IMR-90 (cell line): Measurements from ENCODE around the gene KCTD8. TPM values are rescaled to one million over a fixed set of nuclear protein-coding genes. Genes with fewer than 3 reads are reported as not detected.

Experiments
- ATAC-seq: fragments of 200-7000 bp; cut with Tn5 transposase; 2 replicates; pipeline ENCODE4 v1.9.1; 2020; ENCODE audit warnings: low read depth, mild to moderate bottlenecking, moderate library complexity
- BruUV-seq: library from RNA; stranded (reverse); fragments of 400-500 nt; replicated peaks from 2 replicates; lab custom pipeline; 2021; lab: Mats Ljungman, UMichigan
- CTCF ChIA-PET: fragments of 300-600 bp; formaldehyde crosslinking; extraction: SDS; loops from one replicate; lab custom pipeline; 2021; ENCODE audit warnings: antibody characterized with exemption; lab: Yijun Ruan, JAX
- POLR2A ChIA-PET: fragments of 300-600 bp; sonication (Branson Sonifier 250); formaldehyde crosslinking; loops from one replicate; lab custom pipeline; 2022; ENCODE audit warnings: antibody characterized with exemption; ENCODE audit not compliant: unreplicated experiment; lab: Charles Lee
- DNase-seq: peaks from one replicate; pipeline ENCODE4 v3.0.0; 2013
- H2AFZ ChIP-seq: replicated peaks from 2 replicates; pipeline ENCODE3; 2013; ENCODE audit warnings: low read length, mild to moderate bottlenecking; ENCODE audit not compliant: poor library complexity
- H2AK5ac ChIP-seq: 2 replicates; pipeline ENCODE4 v1.6.1; 2013; ENCODE audit warnings: low read depth, low read length, inconsistent platforms
- H2AK9ac ChIP-seq: replicated peaks from 2 replicates; pipeline ENCODE3; 2013; ENCODE audit warnings: mild to moderate bottlenecking, low read depth, low read length, moderate library complexity; ENCODE audit not compliant: poor library complexity
- H2BK120ac ChIP-seq: 2 replicates; pipeline ENCODE4 v1.6.1; 2013; ENCODE audit warnings: low read depth, low read length, inconsistent platforms
- H2BK15ac ChIP-seq: 3 replicates; pipeline ENCODE4 v1.6.1; 2013; ENCODE audit warnings: low read depth, low read length, inconsistent platforms
- H2BK20ac ChIP-seq: 2 replicates; pipeline ENCODE4 v1.6.1; 2013; ENCODE audit warnings: low read depth, mild to moderate bottlenecking, inconsistent platforms, low read length, moderate library complexity
- H2BK5ac ChIP-seq: 2 replicates; pipeline ENCODE4 v1.6.1; 2013; ENCODE audit warnings: mild to moderate bottlenecking, low read depth, low read length, inconsistent platforms; ENCODE audit not compliant: poor library complexity, severe bottlenecking
- H3K14ac ChIP-seq: replicated peaks from 2 replicates; pipeline ENCODE4 v1.6.1; 2013; ENCODE audit warnings: low read depth, low read length, inconsistent platforms
- H3K18ac ChIP-seq: 2 replicates; pipeline ENCODE4 v1.6.1; 2013; ENCODE audit warnings: low read depth, low read length, control low read depth
- H3K23ac ChIP-seq: 2 replicates; pipeline ENCODE4 v1.6.1; 2013; ENCODE audit warnings: low read depth, low read length, inconsistent platforms
- H3K27ac ChIP-seq: 2 replicates; pipeline ENCODE4 v1.5.1; 2013; ENCODE audit warnings: mild to moderate bottlenecking, control low read depth, low read length; ENCODE audit not compliant: insufficient read depth
- H3K27me3 ChIP-seq: 2 replicates; pipeline ENCODE4 v1.6.1; 2013; ENCODE audit warnings: low read length; ENCODE audit not compliant: control insufficient read depth, insufficient read depth
- H3K36me3 ChIP-seq: 2 replicates; pipeline ENCODE4 v1.6.1; 2013; ENCODE audit warnings: low read length, mixed read lengths; ENCODE audit not compliant: control insufficient read depth, insufficient read depth
- H3K4ac ChIP-seq: 2 replicates; pipeline ENCODE4 v1.6.1; 2013; ENCODE audit warnings: low read depth, low read length, inconsistent platforms
- H3K4me1 ChIP-seq: 2 replicates; pipeline ENCODE4 v1.6.1; 2013; ENCODE audit warnings: low read length, mixed read lengths; ENCODE audit not compliant: control insufficient read depth, insufficient read depth
- H3K4me2 ChIP-seq: 2 replicates; pipeline ENCODE4 v1.6.1; 2013; ENCODE audit warnings: low read depth, mild to moderate bottlenecking, control low read depth, low read length, moderate library complexity
- H3K4me3 ChIP-seq: 2 replicates; pipeline ENCODE4 v1.5.1; 2013; ENCODE audit warnings: low read depth, mild to moderate bottlenecking, control low read depth, low read length, moderate library complexity; ENCODE audit not compliant: insufficient read depth
- H3K56ac ChIP-seq: 2 replicates; pipeline ENCODE4 v1.6.1; 2013; ENCODE audit warnings: low read length, inconsistent platforms; ENCODE audit not compliant: insufficient read depth; ENCODE audit errors: extremely low read depth
- H3K79me1 ChIP-seq, 2 experiments: 2 replicates each; pipeline ENCODE4 v1.6.1; 2013; ENCODE audit warnings: low read length in 2 of 2, inconsistent platforms in 1 of 2, low read depth in 1 of 2
- H3K9ac ChIP-seq: 2 replicates; pipeline ENCODE4 v1.6.1; 2013; ENCODE audit warnings: low read depth, low read length, control low read depth
- H3K9me1 ChIP-seq: 2 replicates; pipeline ENCODE4 v1.6.1; 2013; ENCODE audit warnings: low read length, inconsistent platforms; ENCODE audit not compliant: insufficient read depth
- H3K9me3 ChIP-seq: 2 replicates; pipeline ENCODE4 v1.6.1; 2013; ENCODE audit warnings: low read length; ENCODE audit not compliant: control insufficient read depth, insufficient read depth
- H4K20me1 ChIP-seq: 2 replicates; pipeline ENCODE4 v1.6.1; 2013; ENCODE audit warnings: low read length, inconsistent platforms; ENCODE audit not compliant: insufficient read depth
- H4K5ac ChIP-seq: 2 replicates; pipeline ENCODE4 v1.6.1; 2013; ENCODE audit warnings: mild to moderate bottlenecking, low read depth, low read length, control low read depth
- H4K8ac ChIP-seq, 2 experiments: 2 replicates each; pipeline ENCODE4 v1.6.1; 2013; ENCODE audit warnings: low read depth in 2 of 2, low read length in 2 of 2, control low read depth in 1 of 2, inconsistent platforms in 1 of 2
- H4K91ac ChIP-seq: 2 replicates; pipeline ENCODE4 v1.6.1; 2013; ENCODE audit warnings: low read depth, low read length, inconsistent platforms; ENCODE audit not compliant: insufficient read depth
- BHLHE40 ChIP-seq: fragments of 150-350 bp; IDR thresholded peaks from 2 replicates; pipeline ENCODE4 v1.6.1; 2016; ENCODE audit warnings: mild to moderate bottlenecking, low read depth, low read length
- CEBPB ChIP-seq: IDR thresholded peaks from 2 replicates; pipeline ENCODE4 v1.6.1; 2012; ENCODE audit warnings: low read depth, low read length, improper control_type of control experiment
- CHD1 ChIP-seq: IDR thresholded peaks from 2 replicates; pipeline ENCODE4 v1.6.1; 2012; ENCODE audit warnings: low read depth, low read length, improper control_type of control experiment
- CTCF ChIP-seq: conservative IDR thresholded peaks from 2 replicates; pipeline ENCODE4 v1.5.1; 2012; ENCODE audit warnings: mild to moderate bottlenecking, low read depth, low read length, improper control_type of control experiment
- ELK1 ChIP-seq: fragments of 150-350 bp; IDR thresholded peaks from 2 replicates; pipeline ENCODE4 v1.6.1; 2016; ENCODE audit warnings: low read depth, mild to moderate bottlenecking, low read length, moderate library complexity, borderline replicate concordance
- FOS ChIP-seq: fragments of 150-350 bp; IDR thresholded peaks from 2 replicates; pipeline ENCODE4 v1.6.1; 2016; ENCODE audit warnings: low read depth, low read length
- MAFK ChIP-seq: IDR thresholded peaks from 2 replicates; pipeline ENCODE4 v1.6.1; 2012; ENCODE audit warnings: low read depth, low read length, improper control_type of control experiment
- MAZ ChIP-seq: IDR thresholded peaks from 2 replicates; pipeline ENCODE4 v1.6.1; 2012; ENCODE audit warnings: low read depth, mild to moderate bottlenecking, low read length, improper control_type of control experiment, moderate library complexity, borderline replicate concordance
- MXI1 ChIP-seq: IDR thresholded peaks from 2 replicates; pipeline ENCODE4 v1.6.1; 2012; ENCODE audit warnings: low read depth, mild to moderate bottlenecking, low read length, moderate library complexity, borderline replicate concordance
- NFE2L2 ChIP-seq: fragments of 150-350 bp; IDR thresholded peaks from 2 replicates; pipeline ENCODE4 v1.6.1; 2016; ENCODE audit warnings: low read depth, mild to moderate bottlenecking, low read length
- POLR2A ChIP-seq: IDR thresholded peaks from 2 replicates; pipeline ENCODE4 v1.6.1; 2012; ENCODE audit warnings: mild to moderate bottlenecking, low read depth, low read length
- RAD21 ChIP-seq: IDR thresholded peaks from 2 replicates; pipeline ENCODE4 v1.6.1; 2012; ENCODE audit warnings: low read length, improper control_type of control experiment
- RCOR1 ChIP-seq: IDR thresholded peaks from 2 replicates; pipeline ENCODE4 v1.6.1; 2012; ENCODE audit warnings: mild to moderate bottlenecking, low read length, improper control_type of control experiment; ENCODE audit not compliant: insufficient replicate concordance
- RFX5 ChIP-seq: IDR thresholded peaks from 2 replicates; pipeline ENCODE4 v1.8.0; 2012; ENCODE audit warnings: low read depth, mild to moderate bottlenecking, low read length, moderate library complexity
- SMC3 ChIP-seq: fragments of 150-350 bp; IDR thresholded peaks from 2 replicates; pipeline ENCODE4 v1.6.1; 2016; ENCODE audit warnings: low read depth, mild to moderate bottlenecking, antibody characterized with exemption, low read length, moderate library complexity
- USF2 ChIP-seq: fragments of 150-350 bp; IDR thresholded peaks from 2 replicates; pipeline ENCODE4 v1.6.1; 2017; ENCODE audit warnings: mild to moderate bottlenecking, antibody characterized with exemption, low read length, low read depth
- WGBS, 2 experiments: methylation state at CpG; one replicate each; pipeline versions ENCODE4 v1.1.5 to v1.1.7; 2013; ENCODE audit warnings: missing lambda C conversion rate in 2 of 2; ENCODE audit not compliant: insufficient read length in 1 of 2; ENCODE audit errors: extremely low coverage in 2 of 2; 5-methylcytosine and 5-hydroxymethylcytosine counted together
- dilution Hi-C: fragments of 300-500 bp; cut with HindIII; formaldehyde crosslinking; loops from one replicate; pipeline ENCODE4 v1.14.3; 2018; ENCODE audit warnings: low sequenced_read_pairs; ENCODE audit not compliant: unreplicated experiment
- in situ Hi-C: fragments of 300-500 bp; cut with MboI; formaldehyde crosslinking; loops from 3 replicates; pipeline ENCODE4 v1.14.3; 2019; ENCODE audit warnings: low sequenced_read_pairs, inconsistent platforms, mixed read lengths
- intact Hi-C: fragments of 100-400 bp; cut with micrococcal nuclease; formaldehyde crosslinking; loops from 2 replicates; pipeline ENCODE4 v1.10.0; 2022
- polyA plus RNA-seq, 3 experiments: library from polyadenylated mRNA; depleted of rRNA; stranded (reverse); fragments of >200 nt; gene quantifications; 2 replicates each; pipeline ENCODE4 v1.2.3, GENCODE V29; 2012; ENCODE audit warnings: low replicate concordance in 1 of 3
- total RNA-seq: library from RNA; depleted of rRNA; stranded (reverse); fragments of >200 nt; gene quantifications from 2 replicates; pipeline ENCODE4 v1.2.3, GENCODE V29; 2012

KCTD8 gene
- total and polyA plus RNA-seq, 2 of the 4 experiments (the other 2 are of a cell fraction) = 0.03 TPM; not detected in 1

- no peak for DNase-seq
- Histone ChIP-seq H3K9ac (no peak overlapping the region), H2BK15ac (no peak overlapping the region), H2AK9ac (no peak overlapping the region), H4K91ac (no peak overlapping the region), H2BK120ac (no peak overlapping the region), H3K4ac (no peak overlapping the region), H3K23ac (no peak overlapping the region), H2BK5ac (no peak overlapping the region), H4K8ac (no peak overlapping the region), H3K27ac (no peak overlapping the region), H3K14ac (no peak overlapping the region), H3K18ac (no peak overlapping the region), H3K79me1 (no peaks in the 10 kb centered on the region), H3K9me1 (no peaks in the 10 kb centered on the region), H3K56ac (no peak overlapping the region), H2BK20ac (no peak overlapping the region), H2AFZ (no peak overlapping the region), H4K20me1 (no peaks in the 10 kb centered on the region), H3K36me3 (no peaks in the 10 kb centered on the region), H3K9me3 (no peaks in the 10 kb centered on the region), H3K4me1 (no peaks in the 10 kb centered on the region), H3K27me3 (no peaks in the 10 kb centered on the region), H4K5ac (no peak overlapping the region), H3K4me3 (no peak overlapping the region), H3K4me2 (no peak overlapping the region), H2AK5ac (no peak overlapping the region)
- POLR2A ChIA-PET = no interaction called here
- in situ Hi-C loops (no loop called here), intact Hi-C loops (no loop called here), dilution Hi-C loops (no loop called here)
- BruUV-seq = no TSS peak
- TF ChIP-seq POLR2A = no peak
- no peak for TF ChIP-seq RFX5
- no peak for TF ChIP-seq NFE2L2
- TF ChIP-seq ELK1 = no peak
- TF ChIP-seq BHLHE40 = no peak
- no peak for TF ChIP-seq CEBPB
- TF ChIP-seq MAFK = no peak
- no peak for TF ChIP-seq RAD21
- TF ChIP-seq SMC3 = no peak
- no peak for TF ChIP-seq USF2
- TF ChIP-seq CTCF = no peak
- TF ChIP-seq CHD1 = no peak
- TF ChIP-seq RCOR1 = no peak
- no peak for TF ChIP-seq MXI1
- TF ChIP-seq MAZ = no peak
- no peak for TF ChIP-seq FOS
- no CpG with 5 or more reads among the region's 1 CpG for WGBS, 2 experiments
- ATAC-seq = no peak
- CTCF ChIA-PET = no interaction called here
These were observed 25.7 kb downstream of the KCTD8 start for GRCh38 chr4:44422912-44423311.
